ENCODE data around the gene NMNAT1.

- TF ChIP-seq EP300 (IDR thresholded peaks at IDR 0.05; ENCODE audit: low read depth) (no peak), CTCF (IDR thresholded peaks at IDR 0.05) (no peak), POLR2AphosphoS5 (IDR thresholded peaks at IDR 0.05) (no peak), POLR2A (IDR thresholded peaks at IDR 0.05) (no peak)
These were observed 41.2 kb upstream of the NMNAT1 start for GRCh38 chr1:9902060-9902452.

Measured in transverse colon (tissue), 4 donors.